Measurements from ENCODE around the gene AVEN.

- TF ChIP-seq CTCF (IDR thresholded peaks at IDR 0.05), result no peak
- no peak for TF ChIP-seq POLR2AphosphoS5 (IDR thresholded peaks at IDR 0.05)
- no peak for TF ChIP-seq POLR2A (IDR thresholded peaks at IDR 0.05)
Measured at GRCh38 chr15:34078900-34079299, 39.9 kb upstream of the AVEN start.

All from breast epithelium (tissue), 3 donors.